Right renal pelvis (tissue), 4 donors: ENCODE results near the gene ASL. TPM values are rescaled to one million over a fixed set of nuclear protein-coding genes. Genes with fewer than 3 reads are reported as not detected.
"Not testable (repeated sequence)": the region's sequence is repeated elsewhere in the genome, so short reads cannot be mapped to it uniquely, and the experiment has no call there.

Experiments used
- DNase-seq, 4 donors: peaks; one replicate each; pipeline ENCODE4 v3.0.0-alpha.2; 2013; ENCODE audit warnings: low read depth in 4 of 4, low spot score in 3 of 4, missing footprints in 1 of 4
- polyA plus RNA-seq, 4 donors: library from polyadenylated mRNA; unstranded; fragments of 120-200 nt; gene quantifications; one replicate each; pipeline ENCODE4 v1.2.1, GENCODE V29; 2013; ENCODE audit not compliant: insufficient read length in 4 of 4

ASL gene
- polyA plus RNA-seq, 4 donors = 25.1 to 34.4 (median 28.9) TPM

DNA sequence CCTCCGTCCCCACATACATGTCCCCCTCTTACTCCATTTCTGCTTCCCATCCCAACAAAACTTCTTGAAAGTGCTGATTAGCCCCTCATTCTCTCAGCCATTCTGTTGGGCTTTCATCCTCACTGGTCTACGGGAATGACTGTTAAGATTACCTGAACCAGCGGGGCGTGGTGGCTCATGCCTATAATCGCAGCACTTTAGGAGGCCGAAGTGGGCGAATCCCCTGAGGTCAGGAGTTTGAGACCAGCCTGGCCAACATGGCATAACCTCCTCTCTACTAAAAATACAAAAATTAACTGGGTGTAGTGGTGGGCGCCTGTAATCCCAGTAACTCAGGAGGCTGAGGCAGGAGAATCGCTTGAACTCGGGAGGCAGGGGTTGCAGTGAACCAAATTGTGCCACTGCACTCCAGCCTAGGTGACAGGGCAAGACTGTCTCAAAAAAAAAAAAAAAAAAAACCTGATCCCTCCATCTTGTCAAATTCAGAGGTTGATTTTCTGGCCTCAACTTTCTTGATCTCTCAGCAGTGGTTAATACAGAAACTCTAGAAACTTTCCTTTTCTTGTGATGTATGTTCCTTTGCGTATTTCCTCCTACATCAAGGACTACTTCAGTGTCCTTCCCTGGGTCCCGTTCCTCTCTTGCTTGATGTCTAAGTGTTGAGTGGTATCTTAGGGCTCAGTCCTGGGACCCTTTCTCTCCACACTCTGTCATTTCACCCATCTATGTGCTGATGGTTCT is 41.2 kb downstream of the ASL start:
- DNase-seq = not testable (repeated sequence)

DNA sequence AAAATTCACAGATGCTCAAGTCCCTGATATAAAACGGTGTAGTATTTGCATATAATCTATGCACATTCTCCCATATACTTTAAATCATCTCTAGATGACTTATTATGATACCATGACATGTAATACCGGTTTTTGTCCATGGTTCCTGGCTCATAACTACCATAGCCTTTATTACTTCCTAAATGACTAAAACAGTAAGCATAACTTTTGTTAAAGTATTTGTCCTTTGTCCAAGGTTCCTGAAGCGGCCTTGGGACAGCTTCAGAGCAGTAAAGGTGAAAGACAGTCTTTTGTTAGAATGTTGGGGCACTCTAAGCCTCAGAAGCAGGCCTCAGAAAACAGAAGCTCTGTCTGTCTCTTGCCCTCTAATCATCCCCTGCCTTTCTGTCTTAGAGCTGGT is 43.0 kb downstream of the ASL start:
- DNase-seq = no peak

DNA sequence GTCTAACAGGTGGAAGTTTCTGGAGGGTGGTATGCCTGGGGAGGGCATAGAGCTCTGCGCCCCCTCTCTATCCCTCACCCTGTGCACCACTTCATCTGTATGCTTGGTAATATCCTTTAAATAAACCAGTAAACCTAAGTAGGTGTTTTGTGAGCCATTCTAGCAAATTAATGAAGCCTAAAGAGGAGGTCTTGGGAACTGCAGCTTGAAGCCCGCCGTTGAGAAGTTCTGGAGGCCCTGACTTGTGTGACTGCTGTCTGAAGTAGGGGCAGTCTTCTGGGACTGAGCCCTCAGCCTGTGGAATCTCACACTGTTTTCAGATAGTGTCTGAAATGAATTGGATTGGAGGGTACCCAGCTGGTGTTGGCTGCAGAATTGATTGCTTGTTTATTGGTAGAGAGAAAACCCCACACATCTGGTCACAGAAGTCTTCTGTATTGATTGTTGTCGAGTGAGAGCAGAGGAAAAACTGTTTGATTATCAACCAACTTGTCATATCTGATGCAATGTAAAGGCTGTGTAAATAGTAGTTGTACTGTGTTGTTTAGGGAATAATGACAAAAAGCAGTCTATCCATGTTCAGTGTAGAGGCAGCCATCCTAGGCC is 43.7 kb downstream of the ASL start:
- DNase-seq = no peak

DNA sequence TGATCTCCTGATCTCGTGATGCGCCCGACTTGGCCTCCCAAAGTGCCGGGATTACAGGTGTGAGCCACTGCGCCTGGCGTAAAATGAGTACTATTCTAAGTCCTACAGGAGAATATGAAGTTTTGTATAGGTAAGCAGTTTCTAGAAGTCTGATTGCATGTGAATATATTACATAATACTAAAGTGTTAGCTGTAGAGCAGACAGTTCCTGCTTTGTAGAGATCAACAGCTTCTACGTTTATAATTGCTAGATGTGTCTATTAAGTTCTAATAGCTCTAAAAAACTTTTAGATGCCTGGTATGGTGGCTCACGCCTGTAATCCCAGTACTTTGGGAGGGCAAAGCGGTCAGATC is 47.5 kb downstream of the ASL start:
- DNase-seq = no peak

DNA sequence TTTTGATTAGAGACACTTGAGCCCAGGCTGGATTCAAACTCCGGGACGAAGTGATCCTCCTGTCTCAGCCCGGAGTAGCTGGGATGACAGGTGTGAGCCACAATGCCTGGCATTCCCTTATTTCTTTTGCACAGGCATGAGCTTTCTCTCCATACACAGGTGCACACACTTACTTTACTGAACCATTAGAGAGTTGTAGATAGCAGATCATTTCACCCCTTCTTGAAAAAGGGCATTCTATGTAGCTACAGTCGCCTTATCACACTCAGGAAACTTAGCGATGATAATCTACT is 48.9 kb downstream of the ASL start:
- DNase-seq = not testable (repeated sequence)

DNA sequence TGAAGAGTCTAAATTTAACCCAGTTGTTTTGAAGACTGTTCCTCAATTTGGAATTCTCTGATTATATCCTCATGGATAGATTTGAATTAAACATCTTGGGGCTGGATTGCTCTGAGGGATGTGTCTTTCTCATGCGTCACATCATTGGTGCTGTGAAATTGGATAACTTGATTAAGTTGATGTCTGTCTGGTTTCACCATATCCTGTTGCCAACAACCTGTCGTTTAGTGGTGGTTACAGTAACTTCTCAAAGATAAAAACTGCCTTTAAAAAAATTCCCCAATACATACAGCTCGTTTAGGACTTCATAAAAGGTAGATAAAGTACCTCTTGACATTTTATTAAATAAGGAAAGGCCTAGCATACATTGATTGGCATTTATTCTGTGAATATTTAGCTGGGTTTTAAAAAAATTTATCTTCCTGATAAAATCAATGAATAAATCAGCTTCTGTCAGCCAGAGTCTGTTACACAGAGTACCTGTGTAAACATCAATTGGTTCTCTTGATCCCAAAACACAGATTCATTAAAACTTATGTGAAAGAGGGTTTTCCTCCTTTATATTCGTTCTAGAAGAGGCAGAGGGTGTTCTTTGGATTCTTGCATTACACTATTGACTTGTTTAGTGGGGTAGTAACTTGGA is 49.6 kb downstream of the ASL start:
- DNase-seq = no peak

DNA sequence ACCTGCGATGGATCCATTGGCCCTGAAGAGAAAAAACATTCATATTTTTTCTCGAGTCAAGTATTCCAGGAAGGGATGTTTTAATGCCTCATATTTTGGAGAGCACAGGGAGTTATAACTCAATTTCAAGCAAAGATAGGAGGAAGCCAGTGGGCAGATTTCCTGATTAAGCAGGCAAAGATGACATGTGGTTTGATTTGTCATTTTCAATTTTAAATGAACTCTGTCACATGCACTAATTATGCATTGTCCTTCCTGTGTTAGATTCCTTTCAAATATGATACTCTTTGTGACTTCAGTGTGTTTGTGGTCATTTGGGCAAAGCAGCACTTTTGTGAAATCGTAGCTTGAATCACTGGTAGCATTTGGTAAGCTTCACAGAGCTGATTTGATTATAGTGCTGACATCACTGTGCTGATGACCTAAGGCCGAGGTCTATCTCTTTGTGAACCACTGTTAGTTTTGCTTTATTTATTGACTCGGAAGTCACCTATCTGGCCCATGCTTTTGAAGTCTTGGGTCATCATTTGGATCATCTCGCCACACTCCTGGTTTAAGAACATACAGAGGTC is 50.2 kb downstream of the ASL start:
- DNase-seq = not testable (repeated sequence)

DNA sequence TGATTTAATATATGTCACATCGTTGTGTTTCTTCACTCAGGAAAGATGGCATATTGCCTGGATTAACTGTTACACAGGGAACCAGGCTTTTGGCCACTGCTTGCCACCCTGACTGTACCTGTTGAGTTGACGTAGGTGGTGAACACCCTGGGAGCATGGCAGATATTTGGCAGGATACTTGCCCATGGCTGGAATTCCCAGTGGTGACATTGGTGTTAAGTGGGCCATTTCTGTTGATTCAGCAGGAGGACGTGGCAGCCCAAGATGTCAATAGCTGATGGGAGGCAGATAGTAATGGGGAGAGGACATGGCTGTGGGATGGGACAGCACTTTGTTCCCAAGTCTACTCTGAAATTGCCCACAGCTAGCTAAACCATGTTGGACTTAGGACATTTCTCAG is 51.6 kb downstream of the ASL start:
- not testable (repeated sequence) for DNase-seq

DNA sequence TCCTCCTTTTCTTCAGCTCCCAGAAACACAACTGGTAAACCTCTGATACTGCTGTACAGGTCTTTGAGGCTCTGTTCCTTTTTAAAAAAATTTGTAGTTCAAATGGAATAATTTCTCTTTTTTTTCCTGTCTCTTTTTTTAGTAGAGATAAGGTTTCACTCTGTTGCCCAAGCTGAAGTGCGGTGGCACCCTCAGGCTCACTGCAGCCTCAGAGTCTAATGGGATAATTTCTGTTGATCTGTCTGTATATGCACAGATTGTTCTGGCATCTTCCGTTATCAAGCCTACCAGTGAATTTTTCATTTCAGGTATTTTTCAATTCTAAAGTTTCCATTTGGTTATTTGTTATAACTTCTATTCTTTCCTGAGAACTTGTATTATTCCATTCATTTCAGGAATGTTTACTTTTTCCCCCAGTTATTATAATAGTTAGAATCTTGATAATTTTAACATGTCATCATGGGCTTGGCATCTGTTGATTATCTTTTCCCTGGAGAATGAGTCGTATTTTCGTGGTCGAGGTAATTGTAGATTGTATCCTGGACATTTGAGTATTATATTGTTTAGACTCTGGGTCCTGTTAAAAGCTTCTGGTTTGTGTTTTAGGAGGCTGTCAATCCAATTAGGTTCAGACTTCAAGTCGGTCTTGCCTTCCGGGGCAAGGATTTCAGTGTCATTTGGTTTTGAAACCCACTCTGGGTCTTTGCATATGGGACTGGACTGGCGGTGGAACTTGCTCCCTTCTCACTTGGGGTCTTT is 63.6 kb downstream of the ASL start:
- no peak for DNase-seq

DNA sequence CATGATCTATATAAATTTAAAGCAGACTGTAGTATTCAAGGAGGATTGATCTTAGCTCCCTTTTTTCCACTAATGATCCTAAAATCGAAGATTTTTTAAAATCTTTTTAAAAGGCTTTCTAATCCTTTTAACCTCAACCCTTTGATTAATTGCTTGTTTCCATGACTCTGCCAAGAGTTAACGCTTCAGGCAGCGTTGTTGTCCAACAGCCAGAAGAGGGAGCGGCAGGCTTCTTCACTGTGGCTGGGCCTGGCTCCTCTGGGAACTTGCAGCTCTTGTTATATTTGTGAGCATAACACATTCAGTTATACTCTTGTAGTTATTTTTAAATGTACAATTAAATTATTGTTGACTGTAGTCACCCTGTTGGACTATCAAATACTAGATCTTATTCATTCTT is 65.3 kb downstream of the ASL start:
- DNase-seq = peak in 2 of 4 donors; percentile 52 to 61

DNA sequence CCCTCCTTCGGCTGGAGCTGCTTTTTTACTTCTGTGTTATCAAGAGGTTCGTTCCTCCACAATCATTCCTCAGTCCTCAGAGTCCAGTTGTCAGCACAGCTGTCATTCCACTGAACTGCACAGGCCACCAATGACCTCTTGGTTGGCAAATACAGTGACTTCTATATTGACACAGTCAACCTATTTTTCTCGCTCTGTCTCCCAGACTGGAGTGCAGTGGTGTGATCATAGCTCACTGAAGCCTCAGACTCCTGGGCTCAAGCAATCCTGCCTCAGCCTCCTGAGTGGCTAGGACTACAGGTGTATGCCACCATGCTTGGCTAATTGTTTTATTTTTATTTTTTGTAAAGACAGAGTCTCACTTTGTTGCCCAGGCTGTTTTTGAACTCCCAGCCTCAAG is 66.7 kb downstream of the ASL start:
- DNase-seq = no peak

DNA sequence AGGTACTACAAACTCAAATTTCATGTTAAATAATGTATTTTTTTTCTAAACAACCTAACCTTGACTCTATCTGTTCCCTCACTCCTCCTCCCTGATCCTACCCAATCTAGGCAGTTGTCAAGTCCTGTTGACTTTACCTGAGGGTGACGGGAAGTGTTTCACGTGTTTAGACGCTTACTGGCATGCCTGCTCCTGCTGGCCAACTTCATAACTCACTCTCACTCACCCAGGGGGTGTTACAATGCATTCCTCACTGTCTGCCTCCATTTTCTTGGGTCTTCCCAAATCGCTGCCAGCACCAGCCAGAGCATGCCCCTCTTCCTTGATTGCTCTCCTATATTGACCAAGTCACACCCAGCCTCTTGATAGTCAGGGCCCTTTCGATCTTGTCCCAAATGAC is 67.4 kb downstream of the ASL start:
- DNase-seq = no peak

Other genes with a start within 250 kb of the ASL start
- 10 to 100 TPM; 32.6 to 40.2 (median 38.0) TPM for gene VKORC1L1, start 202.7 kb upstream of the ASL start, polyA plus RNA-seq
- gene GUSB, start 93.6 kb upstream of the ASL start, polyA plus RNA-seq = 10 to 100 TPM; 71.3 to 85.5 (median 76.8) TPM
- 10 to 100 TPM; 25.9 to 31.7 (median 28.2) TPM for gene CRCP, start 39.0 kb downstream of the ASL start, polyA plus RNA-seq
- gene TPST1, start 129.5 kb downstream of the ASL start, polyA plus RNA-seq = 10 to 100 TPM; 45.8 to 54.3 (median 49.6) TPM